ENCODE measurements around the gene SOWAHA. TPM values are rescaled to one million over a fixed set of nuclear protein-coding genes. Genes with fewer than 3 reads are reported as not detected.

Gene SOWAHA
- total RNA-seq, 1 experiment from 2014 or later, result not detected

DNA sequence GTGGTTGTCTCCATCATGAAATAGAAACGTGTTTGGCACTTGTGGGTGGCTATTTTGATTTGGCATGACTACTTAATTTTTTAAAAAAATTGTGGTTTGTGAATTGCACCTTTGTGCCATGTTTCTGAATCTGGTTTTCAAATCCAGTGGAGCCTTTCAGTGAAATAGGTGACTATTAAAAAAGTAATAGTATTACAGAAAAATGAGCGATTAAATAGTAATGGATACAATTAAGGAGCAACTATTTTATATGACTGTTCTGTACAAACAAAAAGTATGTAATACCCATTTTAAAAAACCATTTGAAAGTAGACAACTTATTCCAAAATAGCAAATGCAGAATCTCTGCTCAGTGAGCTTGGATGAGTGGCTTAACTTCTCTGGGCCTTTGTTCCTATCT, 3.0 kb downstream of the SOWAHA start:
- intact Hi-C loops (cut with micrococcal nuclease; ENCODE audit: unreplicated experiment) (loop anchor here (10.0 kb wide), 2 partner anchors 61 to 291 kb away; no protein-coding TSS in a partner anchor), in situ Hi-C loops (cut with HindIII; ENCODE audit: low pct_unique_long_range_greater_than_20kb, low sequenced_read_pairs) (no loop called here)
- POLR2A ChIA-PET, result no interaction called here
- Histone ChIP-seq H3K4me1 (ENCODE audit: control insufficient read depth, insufficient read depth, low read length) (peaks cover 17% of the 10 kb centered on the region), H3K27ac (ENCODE audit: low read length) (no peak overlapping the region), H3K36me3 (ENCODE audit: control insufficient read depth, insufficient read depth, low read length) (no peaks in the 10 kb centered on the region), H3K27me3 (ENCODE audit: control insufficient read depth, insufficient read depth, low read length) (peaks cover 10% of the 10 kb centered on the region), H3K9me3 (ENCODE audit: control insufficient read depth, insufficient read depth, low read depth, low read length) (no peaks in the 10 kb centered on the region), H3K4me3 (ENCODE audit: low read depth in 2 of 2, low read length in 2 of 2) (no peak overlapping the region)
- BruUV-seq (replicated peaks), result no TSS peak
- ATAC-seq (no peak), DNase-seq (ENCODE audit: low read depth, low spot score) (no peak)
- TF ChIP-seq, protein P1, sequence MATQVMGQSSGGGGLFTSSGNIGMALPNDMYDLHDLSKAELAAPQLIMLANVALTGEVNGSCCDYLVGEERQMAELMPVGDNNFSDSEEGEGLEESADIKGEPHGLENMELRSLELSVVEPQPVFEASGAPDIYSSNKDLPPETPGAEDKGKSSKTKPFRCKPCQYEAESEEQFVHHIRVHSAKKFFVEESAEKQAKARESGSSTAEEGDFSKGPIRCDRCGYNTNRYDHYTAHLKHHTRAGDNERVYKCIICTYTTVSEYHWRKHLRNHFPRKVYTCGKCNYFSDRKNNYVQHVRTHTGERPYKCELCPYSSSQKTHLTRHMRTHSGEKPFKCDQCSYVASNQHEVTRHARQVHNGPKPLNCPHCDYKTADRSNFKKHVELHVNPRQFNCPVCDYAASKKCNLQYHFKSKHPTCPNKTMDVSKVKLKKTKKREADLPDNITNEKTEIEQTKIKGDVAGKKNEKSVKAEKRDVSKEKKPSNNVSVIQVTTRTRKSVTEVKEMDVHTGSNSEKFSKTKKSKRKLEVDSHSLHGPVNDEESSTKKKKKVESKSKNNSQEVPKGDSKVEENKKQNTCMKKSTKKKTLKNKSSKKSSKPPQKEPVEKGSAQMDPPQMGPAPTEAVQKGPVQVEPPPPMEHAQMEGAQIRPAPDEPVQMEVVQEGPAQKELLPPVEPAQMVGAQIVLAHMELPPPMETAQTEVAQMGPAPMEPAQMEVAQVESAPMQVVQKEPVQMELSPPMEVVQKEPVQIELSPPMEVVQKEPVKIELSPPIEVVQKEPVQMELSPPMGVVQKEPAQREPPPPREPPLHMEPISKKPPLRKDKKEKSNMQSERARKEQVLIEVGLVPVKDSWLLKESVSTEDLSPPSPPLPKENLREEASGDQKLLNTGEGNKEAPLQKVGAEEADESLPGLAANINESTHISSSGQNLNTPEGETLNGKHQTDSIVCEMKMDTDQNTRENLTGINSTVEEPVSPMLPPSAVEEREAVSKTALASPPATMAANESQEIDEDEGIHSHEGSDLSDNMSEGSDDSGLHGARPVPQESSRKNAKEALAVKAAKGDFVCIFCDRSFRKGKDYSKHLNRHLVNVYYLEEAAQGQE (IDR thresholded peaks at IDR 0.05; ENCODE audit: insufficient read depth in 1 of 2, low read depth in 2 of 2, low read length in 1 of 2), result no peak
- TF ChIP-seq CTCF (IDR thresholded peaks at IDR 0.05) (no peak), POLR2AphosphoS5 (IDR thresholded peaks at IDR 0.05; ENCODE audit: low read depth, low read length) (no peak), SIN3A (IDR thresholded peaks at IDR 0.05; ENCODE audit: borderline replicate concordance, insufficient read depth, low read depth, low read length) (no peak), TCF7L2 (IDR thresholded peaks at IDR 0.05; ENCODE audit: low read depth, low read length) (no peak)
- CTCF ChIA-PET, result no interaction called here

GRCh38 chr5:132816554-132816953, 3.5 kb downstream of the SOWAHA start:
- TF ChIP-seq TCF7L2 (IDR thresholded peaks at IDR 0.05; ENCODE audit: low read depth, low read length) (no peak), POLR2AphosphoS5 (IDR thresholded peaks at IDR 0.05; ENCODE audit: low read depth, low read length) (no peak), CTCF (IDR thresholded peaks at IDR 0.05) (no peak), SIN3A (IDR thresholded peaks at IDR 0.05; ENCODE audit: borderline replicate concordance, insufficient read depth, low read depth, low read length) (no peak)
- TF ChIP-seq, protein P1 (IDR thresholded peaks at IDR 0.05; ENCODE audit: insufficient read depth in 1 of 2, low read depth in 2 of 2, low read length in 1 of 2), result no peak
- POLR2A ChIA-PET, result no interaction called here
- intact Hi-C loops (cut with micrococcal nuclease; ENCODE audit: unreplicated experiment), result loop anchor here (10.0 kb wide), 2 partner anchors 62 to 292 kb away; no protein-coding TSS in a partner anchor

More at GRCh38 chr5:132816554-132816953, 3.5 kb downstream of the SOWAHA start:
- Histone ChIP-seq H3K4me3 (ENCODE audit: low read depth in 2 of 2, low read length in 2 of 2) (no peak overlapping the region), H3K9me3 (ENCODE audit: control insufficient read depth, insufficient read depth, low read depth, low read length) (no peaks in the 10 kb centered on the region), H3K4me1 (ENCODE audit: control insufficient read depth, insufficient read depth, low read length) (peaks cover 18% of the 10 kb centered on the region), H3K27ac (ENCODE audit: low read length) (no peak overlapping the region), H3K36me3 (ENCODE audit: control insufficient read depth, insufficient read depth, low read length) (no peaks in the 10 kb centered on the region), H3K27me3 (ENCODE audit: control insufficient read depth, insufficient read depth, low read length) (peaks cover 8% of the 10 kb centered on the region)
- no peak for ATAC-seq
- no TSS peak for BruUV-seq (replicated peaks)
- CTCF ChIA-PET, result no interaction called here
- in situ Hi-C loops (cut with HindIII; ENCODE audit: low pct_unique_long_range_greater_than_20kb, low sequenced_read_pairs), result no loop called here
- no peak for DNase-seq (ENCODE audit: low read depth, low spot score)

Data from Panc1 (cell line).